Ishikawa (cell line): ENCODE measurements around the gene WNK2.

Experiments used
- CEBPB ChIP-seq: IDR thresholded peaks from 2 replicates; pipeline ENCODE4 v1.6.1; 2012
- CREB1 ChIP-seq: IDR thresholded peaks from 2 replicates; pipeline ENCODE4 v1.6.1; 2012; ENCODE audit warnings: low read depth
- EGR1 ChIP-seq: IDR thresholded peaks from 2 replicates; pipeline ENCODE4 v1.6.1; 2012
- EP300 ChIP-seq: IDR thresholded peaks from 2 replicates; pipeline ENCODE4 v1.6.1; 2012; ENCODE audit warnings: borderline replicate concordance
- FOXM1 ChIP-seq: IDR thresholded peaks from 2 replicates; pipeline ENCODE4 v1.6.1; 2012; ENCODE audit warnings: low read depth, borderline replicate concordance
- MAX ChIP-seq: IDR thresholded peaks from 2 replicates; pipeline ENCODE4 v1.6.1; 2012
- NFIC ChIP-seq: IDR thresholded peaks from 2 replicates; pipeline ENCODE4 v1.6.1; 2012
- RAD21 ChIP-seq: IDR thresholded peaks from 2 replicates; pipeline ENCODE4 v1.6.1; 2012; ENCODE audit warnings: low read depth
- REST ChIP-seq: IDR thresholded peaks from 2 replicates; pipeline ENCODE4 v1.6.1; 2012; ENCODE audit warnings: low read depth, mild to moderate bottlenecking
- TAF1 ChIP-seq: IDR thresholded peaks from 2 replicates; pipeline ENCODE4 v1.6.1; 2012; ENCODE audit warnings: low read depth, mild to moderate bottlenecking
- TCF12 ChIP-seq: IDR thresholded peaks from 2 replicates; pipeline ENCODE4 v1.6.1; 2012; ENCODE audit warnings: low read depth
- TEAD4 ChIP-seq: IDR thresholded peaks from 2 replicates; pipeline ENCODE4 v1.6.1; 2012
- USF1 ChIP-seq: IDR thresholded peaks from 2 replicates; pipeline ENCODE4 v1.6.1; 2012
- YY1 ChIP-seq: IDR thresholded peaks from 2 replicates; pipeline ENCODE4 v1.6.1; 2012; ENCODE audit warnings: low read depth
- ZBTB7A ChIP-seq: IDR thresholded peaks from 2 replicates; pipeline ENCODE4 v1.6.1; 2012; ENCODE audit warnings: low read depth

Gene WNK2

GRCh38 chr9:93185266-93186214, 1.6 kb downstream of the WNK2 start:
- no peak for TF ChIP-seq NFIC
- no peak for TF ChIP-seq USF1
- no peak for TF ChIP-seq EP300
- TF ChIP-seq FOXM1 = no peak
- no peak for TF ChIP-seq REST
- no peak for TF ChIP-seq YY1
- TF ChIP-seq CEBPB = no peak

- TF ChIP-seq ZBTB7A = no peak
- TF ChIP-seq CEBPB = no peak
- no peak for TF ChIP-seq TAF1
- TF ChIP-seq USF1 = no peak
These were observed 2.4 kb downstream of the WNK2 start for GRCh38 chr9:93186215-93186945.

GRCh38 chr9:93187047-93187446, 3.1 kb downstream of the WNK2 start:
- TF ChIP-seq MAX = no peak

GRCh38 chr9:93187574-93187973, 3.6 kb downstream of the WNK2 start:
- TF ChIP-seq CEBPB (no peak), USF1 (no peak), REST (no peak), TCF12 (no peak), EGR1 (no peak), NFIC (no peak), CREB1 (no peak), ZBTB7A (no peak), FOXM1 (no peak), TEAD4 (no peak), MAX (no peak), EP300 (no peak), RAD21 (no peak), YY1 (no peak), TAF1 (no peak)

- TF ChIP-seq TAF1 = no peak
- no peak for TF ChIP-seq FOXM1
- TF ChIP-seq EGR1 = no peak
- no peak for TF ChIP-seq USF1
- TF ChIP-seq CREB1 = no peak
These were observed 4.8 kb downstream of the WNK2 start for GRCh38 chr9:93188426-93189368.
